Small intestine (tissue), 4 donors: Measurements from ENCODE around the gene RIPK3. TPM values are rescaled to one million over a fixed set of nuclear protein-coding genes. Genes with fewer than 3 reads are reported as not detected.

Experiments
- polyA plus RNA-seq, 4 donors: library from polyadenylated mRNA; stranded (reverse) in 3 of 4; unstranded in 1 of 4; fragments of 200-250 nt in 3 of 4; fragments of 120-200 nt in 1 of 4; gene quantifications; one replicate each; pipeline versions ENCODE4 v1.2.1 to v1.2.3, GENCODE V29; 2013
- donor health status: healthy with polysubstance abuse.
- donor health status: Bipolar disorder and iron deficiency.
- donor health status: healthy.

The RIPK3 gene
- polyA plus RNA-seq, 4 donors = 16.7 to 58.6 (median 33.6) TPM

Other genes starting within 250 kb of the RIPK3 start
- 100 to 1,000 TPM; 197 to 870 (median 304) TPM for gene PCK2, start 245.7 kb downstream of the RIPK3 start, polyA plus RNA-seq
- gene DCAF11, start 225.2 kb downstream of the RIPK3 start, polyA plus RNA-seq = 100 to 1,000 TPM in 2 of 4 donors, 10 to 100 TPM in 2; 72.1 to 122 (median 93.3) TPM
- gene NRL, start 225.0 kb downstream of the RIPK3 start, polyA plus RNA-seq = 1 to 10 TPM; 1.5 to 4.0 (median 2.7) TPM
- gene FITM1, start 209.3 kb downstream of the RIPK3 start, polyA plus RNA-seq = 1 to 10 TPM; 2.4 to 5.8 (median 4.1) TPM
- 100 to 1,000 TPM; 307 to 576 (median 467) TPM for gene PSME1, start 203.8 kb downstream of the RIPK3 start, polyA plus RNA-seq
- 10 to 100 TPM; 27.2 to 74.7 (median 41.3) TPM for gene EMC9, start 198.4 kb downstream of the RIPK3 start, polyA plus RNA-seq
- 100 to 1,000 TPM; 175 to 997 (median 644) TPM for gene PSME2, start 193.4 kb downstream of the RIPK3 start, polyA plus RNA-seq
- gene RNF31, start 192.5 kb downstream of the RIPK3 start, polyA plus RNA-seq = 10 to 100 TPM; 33.7 to 83.0 (median 48.9) TPM
- gene IRF9, start 178.7 kb downstream of the RIPK3 start, polyA plus RNA-seq = 10 to 100 TPM; 36.9 to 90.9 (median 63.3) TPM
- 100 to 1,000 TPM in 1 of 4 donors, 10 to 100 TPM in 3; 23.0 to 135 (median 40.7) TPM for gene REC8, start 167.9 kb downstream of the RIPK3 start, polyA plus RNA-seq
- 10 to 100 TPM in 2 of 4 donors, 1 to 10 TPM in 2; 3.2 to 24.4 (median 12.5) TPM for gene IPO4, start 151.2 kb downstream of the RIPK3 start, polyA plus RNA-seq
- 10 to 100 TPM in 2 of 4 donors, 1 to 10 TPM in 2; 6.9 to 56.1 (median 23.9) TPM for gene TM9SF1, start 144.6 kb downstream of the RIPK3 start, polyA plus RNA-seq
- 1 to 10 TPM in 1 of 4 donors, under 1 TPM in 1, not detected in 2; 0.04 to 6.9 TPM for gene TSSK4, start 134.3 kb downstream of the RIPK3 start, polyA plus RNA-seq
- 100 to 1,000 TPM in 1 of 4 donors, 10 to 100 TPM in 3; 70.0 to 121 (median 94.9) TPM for gene CHMP4A, start 126.5 kb downstream of the RIPK3 start, polyA plus RNA-seq
- 10 to 100 TPM; 18.8 to 31.1 (median 21.4) TPM for gene MDP1, start 123.9 kb downstream of the RIPK3 start, polyA plus RNA-seq
- gene NEDD8, start 107.6 kb downstream of the RIPK3 start, polyA plus RNA-seq = 100 to 1,000 TPM; 182 to 225 (median 205) TPM
- 10 to 100 TPM; 57.4 to 94.1 (median 76.0) TPM for gene GMPR2, start 107.1 kb downstream of the RIPK3 start, polyA plus RNA-seq
- gene TINF2, start 97.4 kb downstream of the RIPK3 start, polyA plus RNA-seq = 10 to 100 TPM; 33.0 to 42.4 (median 35.8) TPM
- gene TGM1, start 76.8 kb downstream of the RIPK3 start, polyA plus RNA-seq = 1 to 10 TPM; 1.5 to 3.4 (median 1.7) TPM
- gene RABGGTA, start 68.4 kb downstream of the RIPK3 start, polyA plus RNA-seq = 10 to 100 TPM; 25.3 to 58.6 (median 36.0) TPM
- gene DHRS1, start 40.2 kb downstream of the RIPK3 start, polyA plus RNA-seq = 10 to 100 TPM; 45.2 to 95.7 (median 66.5) TPM
- 10 to 100 TPM in 3 of 4 donors, 1 to 10 TPM in 1; 9.7 to 22.5 (median 16.0) TPM for gene NOP9, start 40.1 kb downstream of the RIPK3 start, polyA plus RNA-seq
- 100 to 1,000 TPM in 2 of 4 donors, 10 to 100 TPM in 2; 31.2 to 273 (median 139) TPM for gene CIDEB, start 32.0 kb downstream of the RIPK3 start, polyA plus RNA-seq
- gene LTB4R2, start 29.9 kb downstream of the RIPK3 start, polyA plus RNA-seq = 1 to 10 TPM in 3 of 4 donors, under 1 TPM in 1; 0.89 to 4.7 (median 2.3) TPM
- 10 to 100 TPM in 2 of 4 donors, 1 to 10 TPM in 2; 5.1 to 37.0 (median 15.8) TPM for gene LTB4R, start 28.5 kb downstream of the RIPK3 start, polyA plus RNA-seq
- 10 to 100 TPM in 1 of 4 donors, 1 to 10 TPM in 3; 3.4 to 16.4 (median 6.1) TPM for gene ADCY4, start 4.9 kb downstream of the RIPK3 start, polyA plus RNA-seq
- 10 to 100 TPM; 11.2 to 45.1 (median 29.1) TPM for gene NFATC4, start 28.2 kb upstream of the RIPK3 start, polyA plus RNA-seq
- gene NYNRIN, start 59.0 kb upstream of the RIPK3 start, polyA plus RNA-seq = 10 to 100 TPM in 1 of 4 donors, 1 to 10 TPM in 1, under 1 TPM in 2; 0.22 to 53.2 (median 3.9) TPM
- 1 to 10 TPM in 2 of 4 donors, under 1 TPM in 1, not detected in 1; 0.27 to 4.8 (median 1.9) TPM for gene CBLN3, start 89.7 kb upstream of the RIPK3 start, polyA plus RNA-seq
- gene KHNYN, start 90.0 kb upstream of the RIPK3 start, polyA plus RNA-seq = 10 to 100 TPM; 21.3 to 75.6 (median 36.4) TPM
- 10 to 100 TPM; 41.4 to 52.6 (median 50.2) TPM for gene SDR39U1, start 102.8 kb upstream of the RIPK3 start, polyA plus RNA-seq
- 1 to 10 TPM in 2 of 4 donors, not detected in 2; 1.1 to 1.4 TPM for gene CMA1, start 168.3 kb upstream of the RIPK3 start, polyA plus RNA-seq
- gene CTSG, start 236.3 kb upstream of the RIPK3 start, polyA plus RNA-seq = 1 to 10 TPM in 1 of 4 donors, under 1 TPM in 1, not detected in 2; 0.24 to 2.6 TPM